PC-3 (cell line): ENCODE measurements around the gene AQP3.

Source experiments
- CTCF ChIP-seq: fragments of 300-600 bp; sonication (generic); conservative IDR thresholded peaks from 2 replicates; pipeline ENCODE4 v1.5.1; 2017; ENCODE audit warnings: antibody characterized with exemption, low read depth, mild to moderate bottlenecking, low read length
- EZH2 ChIP-seq: fragments of 300-600 bp; sonication (generic); IDR thresholded peaks from one replicate; pipeline ENCODE4 v1.6.1; 2017; ENCODE audit warnings: antibody characterized with exemption, mild to moderate bottlenecking, low read length; ENCODE audit not compliant: unreplicated experiment

DNA sequence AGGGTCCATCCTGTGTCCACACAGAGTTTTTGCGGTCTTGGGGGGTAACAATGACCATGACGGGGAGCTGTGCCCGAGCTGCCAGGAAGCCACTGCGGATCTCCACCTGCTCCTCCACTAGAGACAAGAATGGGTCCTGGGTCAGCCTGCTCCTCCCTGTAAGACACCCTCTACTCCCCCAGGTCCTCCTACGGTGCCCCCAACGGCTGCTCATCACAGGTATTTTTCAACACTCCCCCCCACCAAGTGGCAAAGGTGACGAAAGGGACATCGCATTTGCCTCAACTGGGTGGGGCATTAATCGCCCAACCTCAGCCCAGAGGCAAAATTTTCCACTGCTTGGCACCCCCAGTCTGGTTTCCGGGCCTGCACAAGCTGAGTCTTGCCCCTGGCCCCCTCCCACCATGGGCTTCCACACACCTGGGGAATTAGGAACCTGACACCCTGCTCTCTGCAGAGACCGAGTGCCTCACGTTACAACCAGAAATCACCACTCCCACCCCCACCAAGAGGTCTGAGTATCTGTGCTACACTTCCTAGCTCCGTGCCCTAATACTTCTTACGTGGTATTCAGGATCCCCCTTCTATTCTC lies 16.7 kb upstream of the AQP3 start:
- TF ChIP-seq CTCF (no peak), EZH2 (no peak)
